Suppressor macrophage (primary cell): ENCODE results near the gene GNAT3.

Source experiments
- DNase-seq, 4 experiments: peaks; one replicate each; pipeline ENCODE4 v3.0.0-alpha.2; 2020 to 2022
- total RNA-seq, 17 experiments: gene quantifications; one replicate each; lab custom pipeline; 2026; ENCODE audit warnings: mixed read lengths in 6 of 17, inconsistent platforms in 3 of 17; lab: John Stamatoyannopoulos, UW

The GNAT3 gene
- 0 to 0.22 (median 0) reads per million in 17 experiments for total RNA-seq

DNA sequence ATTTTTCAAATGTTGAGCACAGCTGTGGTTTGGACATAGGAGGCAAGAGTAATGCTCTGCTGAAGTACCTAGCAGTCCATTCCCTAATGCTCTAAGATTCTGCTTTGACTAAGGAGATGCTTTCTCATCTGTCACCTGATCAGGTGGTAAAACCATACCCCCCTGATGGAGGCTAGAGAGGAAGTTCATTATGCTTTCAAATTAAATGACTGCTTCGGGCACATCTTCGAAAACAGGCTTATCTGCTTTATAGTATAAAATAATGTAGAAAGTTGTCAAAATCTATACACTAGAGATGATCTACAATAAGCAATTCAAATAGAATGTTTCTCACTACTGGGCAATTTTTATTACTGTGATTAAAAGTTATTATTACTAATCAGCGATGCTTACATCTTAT lies at the start of gene GNAT3:
Gene GNAT3, minus strand, starts transcription at position 101 of the 400 bp plus-strand sequence. CDS start 138 bp downstream, outside the sequence.
- no peak for DNase-seq

DNA sequence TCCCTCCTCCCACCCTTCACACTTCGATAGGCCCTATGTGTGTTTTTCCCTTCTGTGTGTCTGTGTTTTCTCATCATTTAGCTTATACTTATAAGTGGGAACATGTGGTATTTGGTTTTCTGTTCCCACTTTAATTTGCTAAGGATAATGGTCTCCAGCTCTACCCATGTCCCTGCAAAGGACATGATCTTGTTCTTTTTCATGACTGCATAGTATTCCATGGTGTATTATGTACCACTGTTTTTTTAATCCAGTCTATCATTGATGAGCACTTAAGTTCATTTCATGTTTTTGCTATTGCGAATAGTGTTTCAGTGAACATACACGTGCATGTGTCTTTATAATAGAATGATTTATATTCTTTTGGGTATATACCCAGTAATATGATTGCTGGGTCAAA lies 46.3 kb upstream of the GNAT3 start:
- DNase-seq: no peak

DNA sequence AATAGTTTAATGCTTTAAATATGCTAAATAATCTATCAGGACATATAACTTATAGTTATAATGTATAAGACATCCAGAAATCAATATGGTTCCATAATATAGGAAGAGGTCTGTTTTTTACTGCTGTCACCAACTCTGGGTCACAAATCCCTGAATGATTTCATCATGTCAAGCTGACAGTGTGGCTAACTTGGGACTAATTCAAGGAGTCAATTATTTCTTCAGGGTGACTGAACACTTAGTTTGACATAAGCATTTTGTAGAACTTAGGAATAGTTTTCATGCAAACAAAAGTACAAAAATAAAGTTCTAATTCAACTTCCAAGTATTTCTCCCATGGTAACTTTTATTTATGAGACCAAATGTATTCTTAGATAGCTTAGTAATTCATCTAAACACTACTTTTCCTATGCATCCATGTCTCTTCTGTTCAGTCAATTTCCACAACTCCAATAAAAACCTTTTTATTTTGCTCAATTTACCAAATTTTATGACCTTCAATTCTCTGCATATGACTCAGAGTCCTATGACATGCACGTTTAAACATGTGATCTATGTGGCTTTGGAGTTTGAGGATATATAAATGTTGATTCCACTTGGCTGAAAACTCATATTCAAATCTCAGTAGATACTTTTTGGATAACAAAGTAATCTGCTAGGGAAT lies 40.3 kb upstream of the GNAT3 start:
- DNase-seq: peak in 2 of 4 experiments; percentile 20 to 34

DNA sequence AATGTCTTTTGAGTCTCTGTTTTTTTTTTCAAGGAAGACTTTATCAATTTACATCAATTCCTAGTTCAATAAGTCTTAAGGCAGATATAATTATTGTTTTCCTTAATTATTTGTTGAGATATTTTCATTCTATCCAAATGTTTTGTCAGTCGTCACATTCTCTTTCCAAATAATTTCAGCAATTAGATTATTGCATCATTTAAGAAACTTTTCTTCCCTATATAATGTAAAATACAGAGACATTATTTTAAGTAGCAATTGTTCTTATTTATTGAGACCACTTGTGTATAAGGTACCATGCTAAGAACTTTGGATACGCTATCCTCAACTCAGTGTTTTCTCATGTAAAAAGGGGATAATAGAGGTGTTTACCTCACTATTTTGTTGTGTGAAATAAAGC lies 38.1 kb upstream of the GNAT3 start:
- no peak for DNase-seq

DNA sequence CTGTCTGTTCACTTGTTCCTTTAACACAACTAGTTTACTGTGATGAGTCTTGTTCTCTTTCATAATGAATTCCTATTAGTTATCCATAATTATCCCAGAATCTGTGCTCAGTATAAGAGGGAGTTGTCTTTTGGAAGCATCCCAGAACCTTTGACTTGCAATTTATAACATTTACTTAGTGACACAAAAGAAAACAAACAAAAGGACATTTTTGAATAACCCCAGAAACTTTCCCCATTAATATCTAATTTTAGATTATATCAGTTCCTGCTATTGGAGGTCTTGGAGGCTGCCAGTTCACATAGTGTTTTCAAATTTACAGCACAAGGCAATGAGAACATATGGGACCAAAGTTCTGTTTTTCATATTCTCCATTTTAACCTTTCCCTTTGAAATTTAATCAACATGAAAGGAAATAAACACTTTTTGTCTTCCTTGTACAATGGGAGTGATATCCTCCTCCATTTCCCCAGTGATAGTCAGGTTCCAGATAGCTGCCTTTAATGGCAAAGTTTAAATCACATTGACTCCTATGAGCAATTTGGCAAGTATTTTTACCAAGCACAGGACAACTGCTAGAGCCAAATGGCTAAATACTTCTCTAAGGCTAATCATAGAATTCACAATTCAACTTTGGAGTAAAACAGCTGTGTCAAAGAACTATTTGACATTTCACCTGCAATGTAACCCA lies 37.1 kb upstream of the GNAT3 start:
- no peak for DNase-seq

DNA sequence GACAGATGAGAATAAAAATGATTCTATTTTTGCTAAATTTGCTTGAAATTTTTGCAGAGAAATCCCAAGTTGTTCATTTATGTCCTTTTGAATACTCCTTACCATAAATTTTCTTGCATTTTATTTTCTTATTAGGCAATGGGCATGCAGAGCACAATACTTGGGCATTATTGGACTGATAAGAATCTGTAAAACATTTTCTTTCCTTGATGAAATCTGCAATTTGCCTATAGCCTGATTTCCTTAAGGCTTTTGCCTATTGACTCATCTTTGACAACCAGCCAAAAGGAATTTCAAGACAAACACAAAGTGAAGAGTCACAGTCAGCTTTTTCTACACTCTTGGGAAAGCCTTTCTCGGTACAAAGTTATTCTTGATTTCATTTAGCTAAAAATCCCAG lies 30.5 kb upstream of the GNAT3 start:
- DNase-seq: no peak

DNA sequence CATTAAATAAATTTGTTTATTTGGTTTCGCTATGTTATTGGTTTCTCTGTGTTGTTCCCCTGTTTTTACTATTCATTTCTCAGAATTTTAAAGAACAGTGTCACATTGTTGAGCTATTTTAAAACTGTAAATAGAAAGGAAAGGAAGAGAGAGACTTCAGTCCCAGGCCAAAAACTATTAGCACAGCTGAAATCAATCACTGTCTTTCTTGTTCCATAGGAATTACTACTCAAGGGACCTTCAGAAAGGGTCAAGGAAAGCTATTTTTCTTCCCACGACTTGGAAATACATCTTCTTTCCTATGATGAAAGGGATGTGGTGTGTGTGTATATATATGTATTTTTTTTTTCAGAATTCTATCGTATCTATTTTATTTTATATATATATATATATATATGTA lies 29.0 kb upstream of the GNAT3 start:
- DNase-seq: no peak

DNA sequence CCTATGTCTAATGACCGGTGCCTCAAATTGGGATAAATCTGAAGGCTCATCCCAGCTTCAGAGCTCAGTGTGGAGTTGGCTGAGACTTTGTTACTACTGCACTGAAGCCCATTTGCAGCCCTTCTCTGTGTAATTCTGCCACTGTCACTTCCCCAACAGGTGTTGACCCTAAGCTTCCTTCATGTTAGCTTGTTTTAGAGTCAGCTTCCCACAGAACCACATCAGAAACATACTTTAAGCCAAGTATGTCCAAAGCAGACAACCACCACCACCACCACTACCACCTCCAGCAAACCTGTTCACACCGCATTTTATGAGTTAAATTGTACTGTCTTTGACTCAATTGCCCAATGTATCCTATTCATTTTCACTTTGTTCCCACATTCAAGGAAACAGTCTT lies 25.2 kb upstream of the GNAT3 start:
- DNase-seq: no peak

DNA sequence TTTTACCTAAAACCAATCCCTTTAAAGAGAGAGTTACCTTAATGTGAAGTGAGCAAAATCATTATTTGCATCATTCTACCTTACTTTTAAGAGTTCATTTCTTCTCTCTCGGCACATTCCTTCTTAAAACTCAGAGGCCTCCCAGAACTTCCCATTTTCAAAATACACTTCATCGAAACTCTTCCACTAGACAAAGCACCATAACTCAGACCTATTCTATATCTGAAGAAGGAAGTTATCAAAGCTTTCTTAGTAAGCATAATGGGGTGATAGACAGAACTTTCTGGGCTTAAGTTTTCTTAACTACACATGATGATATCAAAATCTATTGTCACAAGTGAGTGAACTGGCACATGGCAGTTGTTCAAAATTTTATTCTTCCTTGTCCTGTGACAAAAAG lies 24.6 kb upstream of the GNAT3 start:
- peak in 2 of 4 experiments; percentile 56 to 69 for DNase-seq

DNA sequence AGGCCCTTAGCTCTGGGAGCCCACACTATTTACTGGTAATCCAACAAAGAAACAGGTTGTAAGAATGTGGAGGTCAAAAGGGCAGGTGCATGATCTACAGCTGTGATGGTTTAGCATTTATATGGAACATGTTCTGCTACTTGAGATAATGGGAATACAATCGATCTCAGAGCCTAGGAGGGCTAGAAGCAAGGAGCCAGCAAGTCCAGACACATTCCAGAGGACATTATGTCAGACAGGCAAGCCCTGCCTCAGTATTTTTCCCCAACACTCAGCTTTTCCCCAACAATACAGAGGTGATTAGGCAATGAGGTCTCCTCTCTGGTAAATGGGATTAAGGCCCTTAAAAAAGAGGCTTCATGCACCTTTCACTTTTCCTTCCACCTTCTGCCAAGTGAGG lies 21.4 kb upstream of the GNAT3 start:
- DNase-seq: no peak

DNA sequence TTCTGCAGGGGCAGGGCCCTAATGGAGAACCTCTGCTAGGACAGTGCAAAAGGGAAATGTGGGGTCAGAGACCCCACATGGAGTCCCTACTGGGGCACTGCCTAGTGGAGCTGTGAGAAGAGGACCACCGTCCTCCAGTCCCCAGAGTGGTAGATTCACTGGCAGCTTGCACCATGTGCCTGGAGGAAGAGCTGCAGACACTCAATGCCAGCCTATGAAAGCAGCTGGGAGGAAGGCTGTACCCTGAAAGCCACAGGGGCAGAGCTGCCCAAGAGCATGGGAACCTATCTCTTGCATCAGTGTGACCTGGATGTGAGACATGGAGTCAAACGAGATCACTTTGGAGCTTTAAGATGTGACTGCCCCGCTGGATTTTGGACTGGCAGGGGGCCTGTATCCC lies 20.3 kb upstream of the GNAT3 start:
- no peak for DNase-seq

DNA sequence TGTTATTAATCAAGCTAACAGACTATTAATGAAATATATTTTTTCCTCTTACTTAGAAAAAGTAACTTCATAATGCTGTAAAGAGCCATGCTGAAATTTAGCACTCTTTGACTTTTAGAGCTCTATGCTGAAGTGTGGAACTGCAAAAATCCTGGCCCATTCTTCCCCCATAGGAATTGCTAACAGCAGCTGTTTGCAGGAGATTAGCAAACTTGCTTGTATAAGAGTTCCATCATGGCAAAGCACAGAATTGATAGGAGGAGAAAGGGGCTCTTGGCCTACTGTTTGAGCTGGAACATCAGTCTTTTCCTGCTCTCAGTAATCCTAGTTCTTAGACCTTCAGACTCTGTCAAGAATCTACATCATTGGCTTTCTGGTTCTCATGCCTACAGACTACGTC lies 18.3 kb upstream of the GNAT3 start:
- no peak for DNase-seq

DNA sequence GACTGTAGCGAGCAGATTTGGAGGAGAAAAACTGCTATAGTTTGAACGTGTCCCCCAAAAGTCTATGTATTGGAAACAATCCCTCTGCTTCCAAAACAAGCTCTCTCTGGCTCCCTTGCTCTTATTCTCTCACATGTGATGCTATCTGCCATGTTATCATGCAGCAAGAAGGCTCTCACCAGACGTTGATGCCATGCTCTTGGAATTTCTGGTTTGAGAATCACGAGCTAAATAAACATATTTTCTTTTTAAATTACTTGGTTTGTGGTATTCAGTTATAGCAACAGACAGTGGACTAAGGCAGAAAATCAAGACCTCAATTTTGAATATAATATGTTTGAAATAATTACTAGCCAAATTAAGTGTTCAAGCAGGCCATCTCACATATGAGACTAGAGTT lies 17.5 kb upstream of the GNAT3 start:
- no peak for DNase-seq

DNA sequence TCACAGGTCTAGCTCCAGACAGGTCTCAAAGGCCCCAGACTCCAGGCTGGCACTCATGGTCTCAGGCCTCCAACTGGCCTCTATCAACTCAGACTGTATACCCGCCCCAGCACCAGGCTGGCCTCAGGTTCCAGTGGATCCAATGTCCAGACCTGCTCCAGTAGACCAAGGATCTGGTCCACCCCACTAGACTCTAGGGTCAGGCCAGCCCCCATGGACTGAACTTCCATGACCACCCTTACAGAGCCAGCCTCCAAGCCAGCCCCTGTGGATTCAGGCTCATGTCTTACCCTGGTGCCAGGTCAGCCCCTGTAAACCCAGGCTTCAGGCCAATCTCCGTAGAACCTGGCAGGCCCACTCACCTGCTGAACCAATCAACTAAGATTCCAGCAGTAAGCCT lies 16.8 kb upstream of the GNAT3 start:
- no peak for DNase-seq

DNA sequence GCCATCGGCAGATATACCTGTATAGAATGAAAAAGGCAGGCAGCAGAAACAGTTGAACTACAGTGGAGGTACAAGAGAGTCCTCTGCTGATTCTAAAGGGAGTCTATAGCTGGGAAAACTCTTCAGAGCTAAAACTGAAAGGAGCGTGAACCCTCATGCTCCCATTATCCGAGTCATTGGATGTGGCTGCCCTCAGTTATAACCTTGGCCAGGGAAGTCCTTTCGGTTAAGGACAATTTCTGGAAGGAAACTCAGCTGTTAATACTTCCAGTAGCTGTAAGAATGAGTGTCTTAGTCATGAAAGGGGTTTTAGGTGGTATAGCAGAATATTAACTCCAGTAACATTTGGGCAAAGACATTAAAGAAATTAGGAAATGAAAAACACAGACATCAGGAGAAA lies 14.6 kb upstream of the GNAT3 start:
- DNase-seq: no peak

DNA sequence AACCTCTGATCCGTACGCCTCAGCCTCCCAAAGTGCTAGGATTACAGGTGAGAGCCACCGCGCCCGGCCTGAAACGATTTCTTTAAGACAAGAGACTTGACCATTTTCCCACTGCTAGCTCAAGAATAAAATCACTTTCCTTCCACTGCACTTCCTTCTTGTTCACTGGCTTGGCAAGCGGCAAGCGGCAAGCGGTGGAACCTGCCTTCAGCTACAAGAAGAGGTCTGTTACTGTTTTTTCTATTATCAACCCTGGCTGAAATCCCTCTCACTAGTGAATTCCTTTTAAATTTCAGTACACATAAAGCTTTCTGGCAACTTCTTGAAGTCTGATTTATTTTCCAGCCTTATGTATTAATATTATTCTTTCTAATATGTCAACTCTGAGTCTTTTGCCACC lies 12.8 kb upstream of the GNAT3 start:
- DNase-seq: no peak

DNA sequence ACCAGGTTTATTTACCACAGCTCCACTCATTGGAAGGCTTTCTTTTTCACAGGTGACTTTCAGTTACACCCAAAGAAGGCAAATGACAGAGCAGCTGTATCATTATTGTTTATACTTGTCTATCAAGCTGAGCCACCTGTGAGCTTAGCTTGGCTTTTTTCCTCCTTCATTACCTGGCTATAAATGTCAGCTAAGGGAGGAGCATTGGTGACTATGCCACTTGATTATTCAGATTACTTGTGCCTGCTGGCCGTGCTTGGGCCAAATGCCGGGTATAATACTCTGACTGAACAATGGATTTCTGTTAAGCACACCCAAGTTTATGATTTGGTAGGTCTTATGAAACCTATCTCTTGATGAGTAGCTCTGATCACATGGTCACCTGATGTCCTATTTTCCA lies 9.9 kb upstream of the GNAT3 start:
- DNase-seq: no peak

DNA sequence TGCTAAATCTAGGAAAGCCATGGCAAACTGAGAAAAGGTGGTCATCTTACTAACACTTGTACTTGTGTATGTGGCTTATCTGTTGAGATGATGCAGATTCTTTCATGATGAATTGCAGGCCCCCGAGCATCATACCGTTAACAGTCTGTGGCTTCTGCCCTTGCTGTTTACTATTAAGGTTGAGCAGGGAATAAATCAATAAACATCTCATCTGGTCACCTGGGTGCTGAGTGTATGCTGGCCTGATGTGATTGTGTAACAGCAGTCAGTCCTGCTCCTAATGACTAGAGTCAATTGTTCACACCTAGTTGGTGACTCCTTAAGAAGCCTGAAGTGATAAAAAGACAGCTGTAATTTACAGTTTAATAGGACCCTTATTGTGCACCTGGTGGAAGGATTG lies 8.3 kb upstream of the GNAT3 start:
- DNase-seq: no peak

DNA sequence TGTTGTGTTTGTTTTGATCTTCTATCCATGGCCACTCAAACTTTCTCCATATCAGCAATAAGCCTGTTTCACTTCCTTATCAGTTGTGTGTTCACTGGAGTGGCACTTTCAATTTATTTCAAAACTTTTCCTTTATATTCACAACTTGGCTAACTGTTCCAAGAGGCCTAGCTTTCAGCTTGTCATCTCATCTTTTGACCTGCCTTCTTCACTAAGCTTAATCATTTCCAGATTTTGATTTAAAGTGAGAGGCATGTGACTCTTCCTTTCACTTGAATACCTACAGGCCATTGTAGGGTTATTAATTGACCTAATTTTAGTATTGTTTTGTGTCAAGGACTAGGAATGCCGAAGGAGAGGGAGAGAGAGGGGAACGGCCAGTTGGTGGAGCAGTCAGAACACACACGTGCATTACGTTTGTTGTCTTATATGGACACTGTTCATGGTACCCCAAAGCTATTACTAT lies 5.5 kb upstream of the GNAT3 start:
- peak in 2 of 4 experiments; percentile 58 to 68 for DNase-seq

DNA sequence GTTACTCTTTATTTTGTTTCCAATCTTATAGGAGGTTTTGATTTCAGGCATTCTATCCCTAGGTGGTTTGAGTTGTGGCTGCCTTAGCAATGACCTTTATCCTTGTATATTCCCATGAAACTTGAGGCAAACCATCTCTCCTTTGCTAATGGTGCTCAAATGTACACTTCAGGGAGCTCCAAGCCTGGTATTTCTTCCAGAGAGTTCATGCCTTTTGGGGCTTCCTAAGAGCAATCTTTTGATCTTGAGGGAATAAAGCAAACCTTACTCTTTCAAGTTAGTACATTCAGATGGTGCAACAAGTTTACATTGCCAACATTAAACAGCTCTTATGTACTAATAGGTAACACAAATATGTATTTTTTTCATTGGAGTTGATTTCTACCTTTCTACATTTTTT lies 3.4 kb upstream of the GNAT3 start:
- DNase-seq: no peak

DNA sequence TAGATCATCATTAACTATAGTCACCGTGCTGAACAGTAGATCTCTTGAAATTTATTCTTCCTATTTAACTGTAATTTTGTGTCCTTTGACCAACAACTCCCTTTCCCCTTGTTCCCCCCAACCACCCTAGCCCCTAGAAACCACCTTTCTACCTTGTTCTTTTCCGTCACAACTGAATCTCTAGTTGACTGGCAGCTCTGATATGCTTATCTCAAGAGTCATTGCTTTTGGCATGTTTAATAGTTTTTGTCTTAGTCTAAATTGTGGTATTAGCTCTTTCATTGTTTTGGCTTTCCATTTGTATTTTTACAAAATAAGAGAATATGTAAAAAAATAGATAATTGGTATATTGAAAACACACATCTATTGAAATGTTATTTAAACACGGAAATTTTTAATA lies 1.8 kb downstream of the GNAT3 start:
- DNase-seq: no peak

DNA sequence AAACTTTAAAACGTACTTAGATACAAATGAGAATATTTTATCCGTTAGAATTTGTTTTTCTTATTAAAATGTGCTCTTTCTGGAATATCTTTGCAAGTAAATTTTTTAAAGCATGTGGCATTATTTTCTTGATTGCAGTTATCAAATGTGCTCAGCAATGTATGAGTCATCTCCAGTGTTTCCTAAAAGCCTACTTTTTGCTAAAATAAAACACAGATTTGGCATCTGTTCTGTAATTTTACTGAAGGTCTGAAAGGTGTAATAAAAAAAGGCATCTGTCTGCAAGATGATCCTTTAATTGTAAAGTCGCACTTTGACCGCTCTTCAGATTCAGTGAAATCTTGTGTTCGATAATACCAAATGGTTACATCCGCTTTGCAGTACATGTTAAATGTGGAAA lies 3.4 kb downstream of the GNAT3 start:
- DNase-seq: no peak

DNA sequence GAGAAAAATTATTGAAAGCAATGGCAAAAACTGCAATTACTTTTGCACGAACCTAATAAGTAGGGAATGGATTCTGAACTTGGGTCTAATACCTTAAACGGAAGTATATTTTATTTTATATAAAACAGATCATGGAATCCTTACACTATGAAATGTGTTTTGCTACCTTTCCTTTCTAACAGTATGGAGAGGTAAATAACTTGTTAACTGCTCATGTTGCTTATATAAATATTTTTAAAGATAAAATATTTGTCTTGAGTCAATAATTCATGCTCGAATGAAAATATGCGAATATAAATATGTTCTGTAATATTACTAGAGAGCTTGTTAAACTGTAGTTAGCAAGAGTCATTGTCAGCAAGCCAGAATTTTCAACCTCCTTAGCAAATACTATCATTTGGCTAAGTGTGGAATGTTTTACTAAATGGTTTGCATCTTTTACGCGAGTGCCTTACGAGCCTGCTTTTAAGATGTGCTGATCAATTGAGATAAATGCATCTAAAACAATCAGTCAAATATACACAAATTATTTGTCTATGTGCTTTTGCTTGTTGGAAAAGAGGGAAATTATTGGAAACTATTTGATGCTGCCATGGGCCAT lies 5.9 kb downstream of the GNAT3 start:
- no peak for DNase-seq

DNA sequence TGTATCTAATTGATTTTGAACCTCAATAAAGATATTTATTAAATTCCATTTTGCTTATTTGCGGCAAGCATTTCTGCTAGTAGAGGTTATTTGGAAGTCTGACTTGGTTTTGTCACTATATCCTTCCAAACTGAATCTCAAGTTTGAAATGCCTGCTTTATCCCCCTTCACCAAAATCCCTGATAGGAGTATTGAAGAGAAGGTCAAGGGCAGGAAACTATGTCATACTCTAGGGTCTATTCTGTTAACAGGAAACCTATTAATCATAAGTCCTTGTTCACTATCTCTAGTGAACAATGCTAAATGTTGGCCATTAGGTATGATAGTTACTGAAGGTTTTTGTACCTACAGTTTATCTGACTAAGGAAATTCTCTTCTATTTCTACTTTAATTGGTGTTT lies 11.5 kb downstream of the GNAT3 start:
- DNase-seq: no peak
